HEK293T (cell line): ENCODE data around the gene GTF3C1.

Experiments used
- CTCF ChIA-PET: fragments of 350-600 bp; formaldehyde crosslinking; extraction: SDS; loops from one replicate; lab custom pipeline; 2021; ENCODE audit warnings: antibody characterized with exemption, inconsistent platforms; lab: Yijun Ruan, JAX
- POLR2A ChIA-PET: fragments of 350-600 bp; formaldehyde crosslinking; extraction: SDS; loops from one replicate; lab custom pipeline; 2020; ENCODE audit warnings: antibody characterized with exemption, inconsistent platforms; lab: Yijun Ruan, JAX
- DNase-seq: peaks from one replicate; pipeline ENCODE4 v3.0.0; 2012; ENCODE audit warnings: mixed read lengths; ENCODE audit errors: extremely low spot score
- ARNT ChIP-seq: fragments of 450-650 bp; IDR thresholded peaks from 2 replicates; pipeline ENCODE4 v1.6.1; 2017; ENCODE audit warnings: mild to moderate bottlenecking
- BHLHE40 ChIP-seq: fragments of 450-650 bp; IDR thresholded peaks from 2 replicates; pipeline ENCODE4 v1.6.1; 2016; ENCODE audit warnings: mild to moderate bottlenecking, moderate library complexity, borderline replicate concordance
- CTBP1 ChIP-seq: fragments of 450-650 bp; IDR thresholded peaks from 2 replicates; pipeline ENCODE4 v1.6.1; 2016; ENCODE audit warnings: borderline replicate concordance
- ELF4 ChIP-seq: fragments of 450-650 bp; IDR thresholded peaks from 2 replicates; pipeline ENCODE4 v1.6.1; 2017; ENCODE audit warnings: antibody characterized with exemption
- FOXA1 ChIP-seq: fragments of 450-650 bp; IDR thresholded peaks from 2 replicates; pipeline ENCODE4 v1.6.1; 2016; ENCODE audit warnings: mild to moderate bottlenecking
- FOXK2 ChIP-seq: fragments of 450-650 bp; IDR thresholded peaks from 2 replicates; pipeline ENCODE4 v1.6.1; 2016; ENCODE audit warnings: mild to moderate bottlenecking
- FOXM1 ChIP-seq: fragments of 450-650 bp; IDR thresholded peaks from 2 replicates; pipeline ENCODE4 v1.6.1; 2017; ENCODE audit warnings: mild to moderate bottlenecking, borderline replicate concordance
- HDGF ChIP-seq: fragments of 450-650 bp; IDR thresholded peaks from 2 replicates; pipeline ENCODE4 v1.6.1; 2017; ENCODE audit warnings: antibody characterized with exemption, borderline replicate concordance
- L3MBTL2 ChIP-seq: fragments of 450-650 bp; conservative IDR thresholded peaks from 2 replicates; pipeline ENCODE4 v1.6.1; 2016; ENCODE audit warnings: mild to moderate bottlenecking
- LEF1 ChIP-seq: fragments of 450-650 bp; IDR thresholded peaks from 2 replicates; pipeline ENCODE4 v1.6.1; 2017; ENCODE audit warnings: mild to moderate bottlenecking, borderline replicate concordance
- NFRKB ChIP-seq: fragments of 450-650 bp; IDR thresholded peaks from 2 replicates; pipeline ENCODE4 v1.6.1; 2016; ENCODE audit warnings: mild to moderate bottlenecking, moderate library complexity
- PKNOX1 ChIP-seq: fragments of 450-650 bp; IDR thresholded peaks from 2 replicates; pipeline ENCODE4 v1.6.1; 2016
- SP1 ChIP-seq: fragments of 450-650 bp; IDR thresholded peaks from 2 replicates; pipeline ENCODE4 v1.6.1; 2017
- SUZ12 ChIP-seq: fragments of 450-650 bp; IDR thresholded peaks from 2 replicates; pipeline ENCODE4 v1.6.1; 2016; ENCODE audit warnings: mild to moderate bottlenecking
- TARDBP ChIP-seq: fragments of 450-650 bp; IDR thresholded peaks from 2 replicates; pipeline ENCODE4 v1.6.1; 2016
- ZNF384 ChIP-seq: fragments of 450-650 bp; IDR thresholded peaks from 2 replicates; pipeline ENCODE4 v1.6.1; 2016

Gene GTF3C1

GRCh38 chr16:27431773-27432532 is 117.8 kb downstream of the GTF3C1 start:
- CTCF ChIA-PET = no interaction called here
- no peak for TF ChIP-seq LEF1
- TF ChIP-seq ARNT = no peak
- TF ChIP-seq L3MBTL2 = no peak
- no peak for TF ChIP-seq FOXA1
- no peak for TF ChIP-seq FOXM1
- no peak for TF ChIP-seq TARDBP
- no peak for TF ChIP-seq CTBP1
- no peak for TF ChIP-seq NFRKB
- no peak for TF ChIP-seq ELF4
- TF ChIP-seq ZNF384 = no peak
- no peak for TF ChIP-seq SUZ12
- TF ChIP-seq PKNOX1 = no peak
- TF ChIP-seq SP1 = no peak
- TF ChIP-seq BHLHE40 = no peak
- TF ChIP-seq HDGF = no peak
- TF ChIP-seq FOXK2 = no peak
- POLR2A ChIA-PET = no interaction called here
- peak; percentile 5 for DNase-seq

- CTCF ChIA-PET = no interaction called here
- POLR2A ChIA-PET = no interaction called here
- TF ChIP-seq BHLHE40 = no peak
- TF ChIP-seq PKNOX1 = no peak
- TF ChIP-seq SUZ12 = no peak
- TF ChIP-seq TARDBP = no peak
- TF ChIP-seq LEF1 = no peak
- no peak for TF ChIP-seq NFRKB
- TF ChIP-seq ELF4 = no peak
- no peak for TF ChIP-seq FOXM1
- TF ChIP-seq HDGF = no peak
- no peak for TF ChIP-seq CTBP1
- TF ChIP-seq FOXK2 = no peak
- no peak for TF ChIP-seq FOXA1
- no peak for TF ChIP-seq ARNT
- TF ChIP-seq L3MBTL2 = no peak
- DNase-seq = no peak
Measured at GRCh38 chr16:27430923-27431484, 118.7 kb downstream of the GTF3C1 start.

GRCh38 chr16:27430512-27430911 is 119.2 kb downstream of the GTF3C1 start:
- no peak for DNase-seq
- CTCF ChIA-PET = no interaction called here
- TF ChIP-seq NFRKB (no peak), TARDBP (no peak), ZNF384 (no peak), FOXK2 (no peak), SP1 (no peak), PKNOX1 (no peak)
- POLR2A ChIA-PET = no interaction called here

GRCh38 chr16:27429981-27430441 is 119.7 kb downstream of the GTF3C1 start:
- POLR2A ChIA-PET = no interaction called here
- DNase-seq = peak; percentile 4
- CTCF ChIA-PET = no interaction called here
- no peak for TF ChIP-seq ELF4
- TF ChIP-seq ZNF384 = no peak
- TF ChIP-seq NFRKB = no peak
- no peak for TF ChIP-seq SP1
- TF ChIP-seq BHLHE40 = no peak
- TF ChIP-seq LEF1 = no peak
- no peak for TF ChIP-seq L3MBTL2
- no peak for TF ChIP-seq CTBP1
- TF ChIP-seq TARDBP = no peak
- TF ChIP-seq FOXK2 = no peak
- no peak for TF ChIP-seq FOXM1
- TF ChIP-seq HDGF = no peak
- TF ChIP-seq ARNT = no peak
- no peak for TF ChIP-seq FOXA1
- no peak for TF ChIP-seq SUZ12
- TF ChIP-seq PKNOX1 = no peak

- POLR2A ChIA-PET = no interaction called here
- TF ChIP-seq ELF4 (no peak), SUZ12 (no peak), LEF1 (no peak)
- DNase-seq = no peak
- CTCF ChIA-PET = no interaction called here
Measured at GRCh38 chr16:27429330-27429871, 120.3 kb downstream of the GTF3C1 start.
